ENCODE measurements around the gene RSPRY1.

GRCh38 chr16:57233944-57234706 lies 48.0 kb downstream of the RSPRY1 start:
- TF ChIP-seq CTCF (conservative IDR thresholded peaks at IDR 0.05 in 1 of 2, IDR thresholded peaks at IDR 0.05 in 1 of 2; ENCODE audit: extremely low read depth in 1 of 2, insufficient read depth in 1 of 2, low read depth in 1 of 2, low read length in 2 of 2) (no peak), EZH2 (IDR thresholded peaks at IDR 0.05; ENCODE audit: borderline replicate concordance, low read length) (no peak)

Data from mammary epithelial cell (primary cell).